OCI-LY7 (cell line): ENCODE data around the gene UBE3B.

Experiments
- EZH2phosphoT487 ChIP-seq: fragments of 200-600 bp; sonication (generic); IDR thresholded peaks from 2 replicates; pipeline ENCODE4 v1.6.1; 2018; ENCODE audit warnings: low read depth, borderline replicate concordance, mild to moderate bottlenecking, mixed run types, antibody characterized with exemption, low read length, moderate library complexity, mixed read lengths
- TF ChIP-seq, protein P1 (sequence below): fragments of 200-600 bp; sonication (generic); conservative IDR thresholded peaks from 2 replicates; pipeline ENCODE4 v1.5.1; 2014; ENCODE audit warnings: mild to moderate bottlenecking, antibody characterized with exemption, low read length, moderate library complexity, mixed read lengths

DNA sequence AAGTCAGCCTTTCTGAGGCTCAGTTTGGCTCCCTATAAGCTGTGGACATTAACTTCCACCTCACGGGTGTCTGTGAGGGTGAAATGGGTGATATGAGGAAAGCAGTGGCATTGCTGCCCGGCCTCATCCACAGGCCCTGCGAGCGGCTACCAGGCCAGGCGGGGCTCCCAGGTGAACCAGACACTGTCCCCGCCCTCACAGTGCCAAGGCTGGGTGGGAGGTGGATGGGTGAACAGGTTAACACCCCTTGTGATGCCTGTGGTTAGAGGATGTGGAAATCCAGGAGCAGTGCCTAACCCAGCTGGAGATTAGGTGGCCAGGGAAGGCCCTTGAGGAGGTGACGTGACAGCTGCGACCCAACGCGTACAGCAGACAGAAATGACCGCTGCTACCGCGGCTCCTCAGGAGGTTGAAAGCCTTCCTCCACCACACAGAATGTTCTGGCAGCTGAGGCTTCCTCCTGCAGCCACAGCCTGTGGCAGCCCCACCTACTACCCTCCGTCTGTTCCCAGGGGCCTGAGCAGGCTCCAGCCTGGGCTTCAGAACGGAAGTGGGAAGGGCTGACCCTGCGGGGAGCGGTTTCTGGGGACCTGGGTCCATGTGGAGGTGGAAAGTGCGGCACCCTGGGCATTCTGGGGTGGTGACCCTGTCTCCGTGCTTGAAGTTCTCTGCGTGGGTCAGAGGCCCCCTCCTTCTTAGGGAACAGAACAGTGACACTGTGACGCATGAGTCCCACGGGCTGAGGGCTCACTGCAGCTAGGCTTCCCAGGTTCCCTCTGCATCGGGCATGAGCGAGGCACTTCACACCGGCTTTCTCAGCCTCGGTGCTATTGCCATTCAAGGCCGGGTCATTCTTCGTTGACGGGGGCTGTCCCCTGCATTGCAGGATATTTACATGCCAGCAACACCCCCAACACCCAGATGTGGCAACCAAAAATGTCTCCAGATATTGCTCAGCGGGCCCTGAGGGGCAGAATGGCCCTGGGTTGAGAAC lies 86.2 kb downstream of the UBE3B start:
- TF ChIP-seq, protein P1, sequence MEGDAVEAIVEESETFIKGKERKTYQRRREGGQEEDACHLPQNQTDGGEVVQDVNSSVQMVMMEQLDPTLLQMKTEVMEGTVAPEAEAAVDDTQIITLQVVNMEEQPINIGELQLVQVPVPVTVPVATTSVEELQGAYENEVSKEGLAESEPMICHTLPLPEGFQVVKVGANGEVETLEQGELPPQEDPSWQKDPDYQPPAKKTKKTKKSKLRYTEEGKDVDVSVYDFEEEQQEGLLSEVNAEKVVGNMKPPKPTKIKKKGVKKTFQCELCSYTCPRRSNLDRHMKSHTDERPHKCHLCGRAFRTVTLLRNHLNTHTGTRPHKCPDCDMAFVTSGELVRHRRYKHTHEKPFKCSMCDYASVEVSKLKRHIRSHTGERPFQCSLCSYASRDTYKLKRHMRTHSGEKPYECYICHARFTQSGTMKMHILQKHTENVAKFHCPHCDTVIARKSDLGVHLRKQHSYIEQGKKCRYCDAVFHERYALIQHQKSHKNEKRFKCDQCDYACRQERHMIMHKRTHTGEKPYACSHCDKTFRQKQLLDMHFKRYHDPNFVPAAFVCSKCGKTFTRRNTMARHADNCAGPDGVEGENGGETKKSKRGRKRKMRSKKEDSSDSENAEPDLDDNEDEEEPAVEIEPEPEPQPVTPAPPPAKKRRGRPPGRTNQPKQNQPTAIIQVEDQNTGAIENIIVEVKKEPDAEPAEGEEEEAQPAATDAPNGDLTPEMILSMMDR, result no peak
- no peak for TF ChIP-seq EZH2phosphoT487
